Mesenchymal stem cell (in vitro differentiated cells and primary cell): ENCODE data around the gene GNAO1.

Experiments
- DNase-seq: peaks from one replicate; pipeline ENCODE4 v3.0.0-alpha.2; 2013
- H2AFZ ChIP-seq: one replicate; pipeline ENCODE4 v1.6.1; 2013; ENCODE audit warnings: low read depth, mild to moderate bottlenecking, control low read depth, inconsistent platforms, low read length, moderate library complexity
- H2AK5ac ChIP-seq: 2 replicates; pipeline ENCODE4 v1.6.1; 2013; ENCODE audit warnings: low read length, moderate library complexity, mild to moderate bottlenecking, inconsistent platforms; ENCODE audit not compliant: severe bottlenecking
- H2BK120ac ChIP-seq: one replicate; pipeline ENCODE4 v1.6.1; 2013; ENCODE audit warnings: low read depth, mild to moderate bottlenecking, inconsistent platforms, low read length, moderate library complexity
- H2BK12ac ChIP-seq, 2 experiments: one replicate each; pipeline ENCODE4 v1.6.1; 2013; ENCODE audit warnings: inconsistent platforms in 2 of 2, low read length in 2 of 2, mild to moderate bottlenecking in 2 of 2, moderate library complexity in 2 of 2, control low read depth in 1 of 2
- H2BK15ac ChIP-seq: one replicate; pipeline ENCODE4 v1.6.1; 2013; ENCODE audit warnings: mild to moderate bottlenecking, low read depth, inconsistent platforms; ENCODE audit not compliant: poor library complexity, severe bottlenecking
- H2BK5ac ChIP-seq: 2 replicates; pipeline ENCODE4 v1.6.1; 2013; ENCODE audit warnings: low read depth, mild to moderate bottlenecking, low read length, control low read depth, inconsistent platforms; ENCODE audit not compliant: poor library complexity, severe bottlenecking
- H3K14ac ChIP-seq, 2 experiments: one replicate each; pipeline ENCODE4 v1.6.1; 2013; ENCODE audit warnings: inconsistent platforms in 2 of 2, low read length in 2 of 2, control low read depth in 1 of 2, mild to moderate bottlenecking in 1 of 2, moderate library complexity in 1 of 2
- H3K18ac ChIP-seq, 2 experiments: one replicate each; pipeline ENCODE4 v1.6.1; 2013; ENCODE audit warnings: inconsistent platforms in 2 of 2, low read length in 2 of 2, control low read depth in 1 of 2, low read depth in 1 of 2, mild to moderate bottlenecking in 1 of 2
- H3K23ac ChIP-seq, 2 experiments: one replicate each; pipeline ENCODE4 v1.6.1; 2013; ENCODE audit warnings: inconsistent platforms in 2 of 2, low read length in 2 of 2, mild to moderate bottlenecking in 2 of 2, moderate library complexity in 2 of 2, control low read depth in 1 of 2
- H3K27ac ChIP-seq: 2 replicates; pipeline ENCODE4 v1.5.1; 2013; ENCODE audit warnings: mild to moderate bottlenecking, moderate library complexity, low read length, control low read depth, inconsistent platforms; ENCODE audit not compliant: poor library complexity, severe bottlenecking
- H3K27me3 ChIP-seq, 2 experiments: 2 replicates each; pipeline versions ENCODE4 v1.6.1 to v1.7.0; 2013; ENCODE audit warnings: low read length in 2 of 2, mild to moderate bottlenecking in 2 of 2, moderate library complexity in 2 of 2, control low read depth in 1 of 2, inconsistent platforms in 1 of 2; ENCODE audit not compliant: control insufficient read depth in 1 of 2, insufficient read depth in 1 of 2
- H3K36me3 ChIP-seq, 2 experiments: 2 replicates each; pipeline versions ENCODE4 v1.6.1 to v1.7.0; 2013; ENCODE audit warnings: low read length in 2 of 2, control low read depth in 1 of 2, inconsistent platforms in 1 of 2, low read depth in 1 of 2, mild to moderate bottlenecking in 1 of 2; ENCODE audit not compliant: insufficient read depth in 2 of 2, control insufficient read depth in 1 of 2
- H3K4ac ChIP-seq, 2 experiments: one replicate each; pipeline ENCODE4 v1.6.1; 2013; ENCODE audit warnings: inconsistent platforms in 2 of 2, low read length in 2 of 2, mild to moderate bottlenecking in 2 of 2, moderate library complexity in 2 of 2, control low read depth in 1 of 2, low read depth in 1 of 2
- H3K4me1 ChIP-seq: 2 replicates; pipeline ENCODE4 v1.6.1; 2013; ENCODE audit warnings: low read depth, low read length, control low read depth; ENCODE audit not compliant: control insufficient read depth, insufficient read depth
- H3K4me2 ChIP-seq: 2 replicates; pipeline ENCODE4 v1.6.1; 2013; ENCODE audit warnings: low read length, mild to moderate bottlenecking, inconsistent platforms; ENCODE audit not compliant: poor library complexity, severe bottlenecking
- H3K4me3 ChIP-seq, 2 experiments: 2 replicates each; pipeline versions ENCODE4 v1.5.1 to v1.7.0; 2013; ENCODE audit warnings: low read length in 2 of 2, mild to moderate bottlenecking in 2 of 2, control low read depth in 1 of 2, low read depth in 1 of 2; ENCODE audit not compliant: insufficient read depth in 1 of 2
- H3K79me1 ChIP-seq: replicated peaks from 2 replicates; pipeline ENCODE4 v1.6.1; 2013; ENCODE audit warnings: mild to moderate bottlenecking, control low read depth, low read length, inconsistent platforms; ENCODE audit not compliant: poor library complexity, severe bottlenecking
- H3K9ac ChIP-seq: 2 replicates; pipeline ENCODE4 v1.7.0; 2013; ENCODE audit warnings: mild to moderate bottlenecking, low read length, moderate library complexity
- H3K9me3 ChIP-seq: 2 replicates; pipeline ENCODE4 v1.7.0; 2013; ENCODE audit warnings: mild to moderate bottlenecking, low read length; ENCODE audit not compliant: control insufficient read depth
- H4K8ac ChIP-seq: one replicate; pipeline ENCODE4 v1.6.1; 2013; ENCODE audit warnings: inconsistent platforms, mild to moderate bottlenecking, low read length, moderate library complexity
- H4K91ac ChIP-seq: one replicate; pipeline ENCODE4 v1.6.1; 2013; ENCODE audit warnings: mild to moderate bottlenecking, low read length, inconsistent platforms
- WGBS: methylation state at CpG from one replicate; pipeline ENCODE4 v1.1.7; 2013; ENCODE audit warnings: mixed read lengths; 5-methylcytosine and 5-hydroxymethylcytosine counted together

GNAO1 gene

GRCh38 chr16:56320811-56321558 lies 129.7 kb downstream of the GNAO1 start:
- DNase-seq: no peak
- Histone ChIP-seq H3K9ac (no peak overlapping the region), H2BK120ac (no peak overlapping the region), H4K91ac (no peak overlapping the region), H4K8ac (no peak overlapping the region), H3K18ac (no peak overlapping the region), H3K23ac (no peak overlapping the region), H3K4ac (no peak overlapping the region), H2AK5ac (no peak overlapping the region), H3K9me3 (no peaks in the 10 kb centered on the region), H2BK12ac (no peak overlapping the region), H3K4me1 (peaks cover 12% of the 10 kb centered on the region), H2AFZ (no peak overlapping the region), H3K4me3 (no peak overlapping the region), H2BK15ac (no peak overlapping the region), H3K4me2 (no peak overlapping the region), H3K79me1 (no peaks in the 10 kb centered on the region), H3K36me3 (no peaks in the 10 kb centered on the region), H2BK5ac (no peak overlapping the region), H3K27me3 (peaks cover 21 to 23% of the 10 kb centered on the region in 2 experiments), H3K14ac (no peak overlapping the region), H3K27ac (no peak overlapping the region)
- WGBS: 85% methylated on average over 7 of the region's 7 CpGs

GRCh38 chr16:56321571-56321970 lies 130.3 kb downstream of the GNAO1 start:
- 95% methylated on average over 7 of the region's 9 CpGs for WGBS
- Histone ChIP-seq H3K4ac (no peak overlapping the region), H2AK5ac (no peak overlapping the region), H2BK12ac (no peak overlapping the region), H3K18ac (no peak overlapping the region), H3K4me3 (no peak overlapping the region), H3K14ac (no peak overlapping the region), H3K4me2 (no peak overlapping the region), H4K91ac (no peak overlapping the region), H3K23ac (no peak overlapping the region), H3K9me3 (no peaks in the 10 kb centered on the region), H2BK15ac (no peak overlapping the region), H2BK5ac (no peak overlapping the region), H3K9ac (no peak overlapping the region), H3K36me3 (no peaks in the 10 kb centered on the region), H3K27ac (no peak overlapping the region), H4K8ac (no peak overlapping the region), H3K27me3 (peaks cover 17 to 21% of the 10 kb centered on the region in 2 experiments), H3K79me1 (no peaks in the 10 kb centered on the region), H2BK120ac (no peak overlapping the region), H3K4me1 (peaks cover 12% of the 10 kb centered on the region), H2AFZ (no peak overlapping the region)
- DNase-seq: no peak

- no peak overlapping the region for H3K4me2 ChIP-seq
- H3K36me3 ChIP-seq: no peaks in the 10 kb centered on the region
- H3K4ac ChIP-seq: no peak overlapping the region
- H2AK5ac ChIP-seq: no peak overlapping the region
- H3K27ac ChIP-seq: no peak overlapping the region
- H3K9ac ChIP-seq: no peak overlapping the region
- H3K79me1 ChIP-seq: no peaks in the 10 kb centered on the region
- peaks cover 8% of the 10 kb centered on the region for H3K4me1 ChIP-seq
- no peak overlapping the region for H3K18ac ChIP-seq
- no peak overlapping the region for H2AFZ ChIP-seq
- no peak overlapping the region for H2BK15ac ChIP-seq
- H3K23ac ChIP-seq: no peak overlapping the region
- DNase-seq: no peak
- H2BK12ac ChIP-seq: no peak overlapping the region
- no peak overlapping the region for H2BK120ac ChIP-seq
- H3K14ac ChIP-seq: no peak overlapping the region
- H3K9me3 ChIP-seq: no peaks in the 10 kb centered on the region
- peaks cover 2 to 6% of the 10 kb centered on the region in 2 experiments for H3K27me3 ChIP-seq
- H2BK5ac ChIP-seq: no peak overlapping the region
- 93% methylated on average over 9 of the region's 9 CpGs for WGBS
- no peak overlapping the region for H4K8ac ChIP-seq
- H3K4me3 ChIP-seq: no peak overlapping the region
- H4K91ac ChIP-seq: no peak overlapping the region
Observed at GRCh38 chr16:56324406-56324805, 133.1 kb downstream of the GNAO1 start.

- H2BK120ac ChIP-seq: no peak overlapping the region
- no peak overlapping the region for H3K27ac ChIP-seq
- peaks cover 0 to 2% of the 10 kb centered on the region in 2 experiments for H3K27me3 ChIP-seq
- H3K4ac ChIP-seq: no peak overlapping the region
- H3K9ac ChIP-seq: no peak overlapping the region
- H2AFZ ChIP-seq: no peak overlapping the region
- WGBS: 83% methylated on average over 6 of the region's 6 CpGs
- H2BK12ac ChIP-seq: no peak overlapping the region
- no peak overlapping the region for H2BK5ac ChIP-seq
- H3K14ac ChIP-seq: no peak overlapping the region
- H4K8ac ChIP-seq: no peak overlapping the region
- no peak overlapping the region for H3K18ac ChIP-seq
- no peaks in the 10 kb centered on the region for H3K36me3 ChIP-seq
- H3K23ac ChIP-seq: no peak overlapping the region
- no peaks in the 10 kb centered on the region for H3K9me3 ChIP-seq
- H3K79me1 ChIP-seq: no peaks in the 10 kb centered on the region
- H4K91ac ChIP-seq: no peak overlapping the region
- no peak overlapping the region for H2AK5ac ChIP-seq
- H3K4me1 ChIP-seq: peaks cover 8% of the 10 kb centered on the region
- no peak overlapping the region for H2BK15ac ChIP-seq
- no peak overlapping the region for H3K4me2 ChIP-seq
- H3K4me3 ChIP-seq: no peak overlapping the region
- no peak for DNase-seq
Observed at GRCh38 chr16:56325956-56326355, 134.7 kb downstream of the GNAO1 start.
